ENCODE results near the gene HSPA9.

DNA sequence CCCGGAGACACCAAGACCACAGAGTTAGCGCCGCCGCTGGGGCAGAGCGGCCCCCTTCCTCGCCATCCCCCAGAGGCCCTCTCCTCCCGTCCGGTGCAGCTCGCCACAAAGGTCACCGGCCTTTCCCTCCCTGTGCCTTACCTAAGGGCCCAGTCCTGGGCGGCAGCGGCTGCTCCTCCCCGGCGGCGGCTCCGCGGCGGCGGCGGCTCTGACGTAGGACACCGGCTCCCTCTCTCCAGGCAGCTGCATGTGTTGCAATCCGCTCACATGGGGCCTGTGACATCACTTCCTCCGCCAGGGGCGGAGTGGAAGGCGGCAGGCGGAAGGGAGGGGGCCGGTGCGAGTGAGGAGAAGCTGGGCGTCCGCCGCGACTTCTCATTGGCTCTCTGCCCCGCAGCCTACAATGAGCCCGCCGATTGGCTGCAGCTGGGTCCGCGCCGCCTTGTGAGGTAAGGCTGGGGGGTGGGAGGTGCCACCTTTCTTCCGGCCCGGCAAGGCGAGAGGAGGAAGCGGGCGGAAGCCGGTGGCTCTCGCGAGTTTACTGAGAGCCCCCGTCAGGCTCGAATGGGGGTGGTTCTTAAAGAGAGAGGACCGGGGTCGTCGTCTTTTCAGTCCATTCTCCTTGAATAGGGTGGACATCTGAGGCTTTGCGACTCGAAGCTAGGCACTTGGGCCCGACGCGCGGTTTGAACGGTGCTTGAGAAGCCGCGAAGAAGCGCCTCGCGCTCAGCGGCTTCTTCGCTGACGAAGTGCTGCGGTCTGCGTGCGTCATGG is 32.1 kb downstream of the HSPA9 start, which contains the start of gene ETF1:
- TF ChIP-seq, protein P1, sequence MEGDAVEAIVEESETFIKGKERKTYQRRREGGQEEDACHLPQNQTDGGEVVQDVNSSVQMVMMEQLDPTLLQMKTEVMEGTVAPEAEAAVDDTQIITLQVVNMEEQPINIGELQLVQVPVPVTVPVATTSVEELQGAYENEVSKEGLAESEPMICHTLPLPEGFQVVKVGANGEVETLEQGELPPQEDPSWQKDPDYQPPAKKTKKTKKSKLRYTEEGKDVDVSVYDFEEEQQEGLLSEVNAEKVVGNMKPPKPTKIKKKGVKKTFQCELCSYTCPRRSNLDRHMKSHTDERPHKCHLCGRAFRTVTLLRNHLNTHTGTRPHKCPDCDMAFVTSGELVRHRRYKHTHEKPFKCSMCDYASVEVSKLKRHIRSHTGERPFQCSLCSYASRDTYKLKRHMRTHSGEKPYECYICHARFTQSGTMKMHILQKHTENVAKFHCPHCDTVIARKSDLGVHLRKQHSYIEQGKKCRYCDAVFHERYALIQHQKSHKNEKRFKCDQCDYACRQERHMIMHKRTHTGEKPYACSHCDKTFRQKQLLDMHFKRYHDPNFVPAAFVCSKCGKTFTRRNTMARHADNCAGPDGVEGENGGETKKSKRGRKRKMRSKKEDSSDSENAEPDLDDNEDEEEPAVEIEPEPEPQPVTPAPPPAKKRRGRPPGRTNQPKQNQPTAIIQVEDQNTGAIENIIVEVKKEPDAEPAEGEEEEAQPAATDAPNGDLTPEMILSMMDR (IDR thresholded peaks at IDR 0.05), result peak in 2 of 4 experiments; percentile 27 to 37
- TF ChIP-seq POLR2A (IDR thresholded peaks at IDR 0.05), result peak; percentile 96 to 100

Data from uterus (tissue), 2 donors.